HFF-Myc (cell line): Measurements from ENCODE around the gene TIMM8A.
A peak's percentile ranks its signal among the peaks of the same experiment; 100 is the strongest.

Experiments
- DNase-seq: peaks from one replicate; pipeline ENCODE4 v3.0.0-alpha.2; 2011; ENCODE audit warnings: low read depth; ENCODE audit errors: extremely low read depth
- H3K4me3 ChIP-seq: replicated peaks from 2 replicates; pipeline ENCODE4 v1.5.1; 2011; ENCODE audit warnings: low read depth, mild to moderate bottlenecking, control low read depth, low read length
- TF ChIP-seq, protein P1 (sequence below): IDR thresholded peaks from 2 replicates; pipeline ENCODE4 v1.5.1; 2012; ENCODE audit warnings: mild to moderate bottlenecking, low read depth, low read length, control low read depth; ENCODE audit errors: missing control alignments

Gene TIMM8A

DNA sequence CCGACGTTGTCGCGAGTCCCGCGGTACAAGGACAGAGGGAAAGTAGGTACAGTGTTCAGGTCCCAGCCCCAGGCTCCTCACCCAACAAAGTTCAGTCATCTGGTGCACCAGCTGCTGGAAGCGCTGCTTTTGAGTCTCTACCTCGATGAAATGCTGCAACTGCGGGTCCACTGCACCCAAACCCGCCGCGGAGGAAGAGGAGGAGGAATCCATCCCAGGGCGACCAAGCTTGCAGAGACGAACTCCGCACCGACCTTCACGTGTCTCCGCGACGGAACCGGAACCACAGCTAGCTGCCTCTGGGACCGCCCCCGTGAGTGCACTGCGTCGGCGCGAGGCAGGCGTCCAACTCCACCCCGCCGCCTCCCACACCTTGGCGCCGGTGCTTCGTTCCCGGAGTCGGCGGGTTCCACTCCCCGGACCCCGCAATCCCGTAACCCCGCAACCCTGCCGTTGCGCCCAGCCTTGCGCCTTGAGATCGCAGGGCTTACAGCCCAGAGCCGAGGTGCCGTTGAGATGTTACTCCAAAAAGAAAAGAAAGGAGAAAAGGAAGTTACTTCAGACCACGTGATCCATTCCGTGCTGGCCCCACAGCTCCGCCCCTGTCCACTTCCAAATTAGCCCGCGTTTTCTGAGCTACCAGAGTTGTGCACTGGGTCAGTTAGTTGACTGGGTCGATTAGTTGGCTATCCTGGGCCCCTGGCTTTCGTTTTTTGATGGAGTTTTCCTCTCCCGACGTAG, at the start of gene TIMM8A:
Gene TIMM8A, minus strand, starts transcription at position 291 of the 741 bp plus-strand sequence. Its CDS starts 78 bp downstream, at position 213.
- DNase-seq = peak; percentile 24
- TF ChIP-seq, protein P1, sequence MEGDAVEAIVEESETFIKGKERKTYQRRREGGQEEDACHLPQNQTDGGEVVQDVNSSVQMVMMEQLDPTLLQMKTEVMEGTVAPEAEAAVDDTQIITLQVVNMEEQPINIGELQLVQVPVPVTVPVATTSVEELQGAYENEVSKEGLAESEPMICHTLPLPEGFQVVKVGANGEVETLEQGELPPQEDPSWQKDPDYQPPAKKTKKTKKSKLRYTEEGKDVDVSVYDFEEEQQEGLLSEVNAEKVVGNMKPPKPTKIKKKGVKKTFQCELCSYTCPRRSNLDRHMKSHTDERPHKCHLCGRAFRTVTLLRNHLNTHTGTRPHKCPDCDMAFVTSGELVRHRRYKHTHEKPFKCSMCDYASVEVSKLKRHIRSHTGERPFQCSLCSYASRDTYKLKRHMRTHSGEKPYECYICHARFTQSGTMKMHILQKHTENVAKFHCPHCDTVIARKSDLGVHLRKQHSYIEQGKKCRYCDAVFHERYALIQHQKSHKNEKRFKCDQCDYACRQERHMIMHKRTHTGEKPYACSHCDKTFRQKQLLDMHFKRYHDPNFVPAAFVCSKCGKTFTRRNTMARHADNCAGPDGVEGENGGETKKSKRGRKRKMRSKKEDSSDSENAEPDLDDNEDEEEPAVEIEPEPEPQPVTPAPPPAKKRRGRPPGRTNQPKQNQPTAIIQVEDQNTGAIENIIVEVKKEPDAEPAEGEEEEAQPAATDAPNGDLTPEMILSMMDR = no peak
- H3K4me3 ChIP-seq = peak within 1 kb of the TSS; percentile 79

DNA sequence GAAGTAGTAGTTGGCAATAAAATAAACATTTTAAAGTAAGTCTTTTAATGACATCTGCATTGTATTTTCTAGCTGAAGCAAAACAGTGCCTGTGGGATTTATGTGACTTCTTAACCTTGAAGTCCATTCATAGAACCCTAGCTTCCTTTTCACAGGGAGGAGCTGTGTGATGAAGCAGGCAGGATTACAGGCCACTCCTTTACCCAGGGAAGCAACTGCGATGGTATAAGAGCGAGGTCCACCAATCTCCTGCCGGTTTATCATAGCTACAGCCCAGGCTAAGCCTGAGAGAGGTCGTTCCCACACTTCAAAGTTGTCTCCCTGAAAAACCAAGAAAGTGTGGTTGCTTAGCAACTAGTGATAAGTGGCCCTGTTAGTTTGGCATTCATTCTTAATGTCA, 49.2 kb upstream of the TIMM8A start:
- DNase-seq = no peak

GRCh38 chrX:101395789-101396188, 47.2 kb upstream of the TIMM8A start:
- TF ChIP-seq, protein P1 = no peak
- DNase-seq = no peak
- H3K4me3 ChIP-seq = no peak overlapping the region

More for the DNA sequence above, 49.2 kb upstream of the TIMM8A start:
- H3K4me3 ChIP-seq = no peak overlapping the region
- TF ChIP-seq, protein P1 = no peak

DNA sequence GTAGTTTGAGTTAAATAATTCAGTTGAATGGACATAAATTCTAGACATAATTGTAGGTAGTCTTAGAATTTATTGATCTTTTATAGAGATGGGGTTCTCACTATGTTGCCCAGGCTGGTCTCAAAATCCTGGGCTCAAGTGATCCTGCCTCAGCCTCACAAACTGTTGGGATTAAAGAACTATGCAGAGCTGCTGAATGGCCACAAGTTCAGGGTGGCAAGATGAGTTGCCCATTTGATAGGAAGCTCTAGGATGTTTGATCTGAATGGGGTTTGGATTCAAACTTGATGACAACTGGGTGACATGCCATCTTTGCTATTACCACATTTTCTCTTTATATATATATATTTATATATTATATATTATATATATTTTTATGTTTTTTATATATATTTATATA, 45.8 kb upstream of the TIMM8A start:
- H3K4me3 ChIP-seq = no peak overlapping the region; the same call in 1 of the 2 replicates
- TF ChIP-seq, protein P1 = no peak
- DNase-seq = no peak

DNA sequence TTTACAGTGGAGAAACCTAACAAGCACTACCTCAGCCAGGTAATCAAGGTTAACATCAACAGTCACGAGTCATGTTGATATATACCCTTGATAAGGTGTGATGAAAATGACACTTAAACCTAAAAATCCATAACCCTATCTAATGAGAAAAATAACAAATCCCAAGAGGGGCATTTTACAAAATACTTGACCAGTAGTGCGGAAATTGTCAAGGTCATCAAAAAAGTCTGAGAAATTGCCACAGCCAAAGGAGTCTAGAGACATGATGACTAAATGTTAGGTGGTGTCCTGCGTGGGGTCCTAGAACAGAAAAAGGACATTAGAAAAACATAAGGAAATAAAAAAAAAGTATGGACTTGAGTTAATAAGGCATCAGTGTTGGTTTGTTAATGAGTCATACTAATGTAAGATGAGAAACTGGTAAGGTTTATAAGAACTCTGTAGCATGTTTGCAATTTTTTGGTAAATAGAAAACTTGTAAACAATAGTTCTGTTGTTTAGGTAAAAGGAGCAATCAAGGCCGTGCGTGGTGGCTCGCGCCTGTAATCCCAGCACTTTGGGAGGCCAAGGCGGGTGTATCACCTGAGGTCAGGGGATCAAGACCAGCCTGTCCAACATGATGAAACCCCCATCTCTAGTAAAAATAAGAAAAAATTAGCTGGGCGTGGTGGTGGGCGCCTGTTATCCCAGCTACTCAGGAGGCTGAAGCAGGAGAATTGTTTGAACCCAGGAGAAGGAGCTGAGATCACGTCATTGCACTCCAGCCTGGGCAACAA, 45.2 kb upstream of the TIMM8A start:
- H3K4me3 ChIP-seq = peak overlapping the region; percentile 74
- DNase-seq = no peak
- TF ChIP-seq, protein P1 = no peak

DNA sequence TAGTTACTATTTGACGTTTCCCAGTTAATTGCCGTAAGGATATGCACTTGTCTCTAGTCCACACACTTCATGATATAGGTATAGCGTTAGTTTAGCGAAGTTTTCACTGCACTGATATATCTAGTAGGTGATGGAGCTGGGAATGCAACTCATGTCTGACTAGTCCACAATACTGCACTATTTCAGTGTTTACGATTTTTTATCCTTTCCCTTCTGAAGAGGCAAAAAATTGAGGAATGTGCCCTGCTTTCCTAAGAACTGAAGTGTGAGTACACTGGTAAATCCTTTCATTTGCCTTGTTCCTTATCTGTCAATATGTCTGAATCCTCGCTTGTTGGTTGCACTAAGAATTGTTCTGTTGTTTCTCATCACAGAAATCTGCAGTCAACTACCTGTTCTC, 43.3 kb upstream of the TIMM8A start:
- TF ChIP-seq, protein P1 = no peak
- H3K4me3 ChIP-seq = peak overlapping the region; percentile 74
- DNase-seq = no peak
